DOHH2 (cell line): ENCODE data around the gene SREBF1.

Experiments
- H3F3A ChIP-seq: fragments of 200-600 bp; sonication (generic), shearing (Covaris generic); 2 replicates; pipeline ENCODE4 v1.6.0; 2016; ENCODE audit warnings: antibody characterized with exemption, mild to moderate bottlenecking; ENCODE audit not compliant: control insufficient read depth, insufficient read depth
- H3K27ac ChIP-seq: fragments of 200-600 bp; sonication (generic); 2 replicates; pipeline ENCODE4 v1.5.1; 2014; ENCODE audit warnings: low read depth, mild to moderate bottlenecking, low read length, moderate library complexity
- H3K27me3 ChIP-seq: fragments of 200-600 bp; sonication (generic); 2 replicates; pipeline ENCODE4 v1.6.1; 2014; ENCODE audit warnings: mild to moderate bottlenecking, low read length, mixed read lengths; ENCODE audit not compliant: control insufficient read depth
- H3K36me3 ChIP-seq: fragments of 200-600 bp; sonication (generic); 2 replicates; pipeline ENCODE4 v1.6.1; 2014; ENCODE audit warnings: mild to moderate bottlenecking, low read length, moderate library complexity, mixed read lengths; ENCODE audit not compliant: control insufficient read depth
- H3K4me1 ChIP-seq: fragments of 200-600 bp; sonication (generic); 2 replicates; pipeline ENCODE4 v1.6.1; 2014; ENCODE audit warnings: mild to moderate bottlenecking, low read length, mixed read lengths; ENCODE audit not compliant: control insufficient read depth
- H3K4me2 ChIP-seq: fragments of 200-600 bp; sonication (generic); 2 replicates; pipeline ENCODE4 v1.6.0; 2014; ENCODE audit warnings: mild to moderate bottlenecking, low read length, moderate library complexity
- H3K4me3 ChIP-seq: fragments of 200-600 bp; sonication (generic); 2 replicates; pipeline ENCODE4 v1.5.1; 2014; ENCODE audit warnings: mild to moderate bottlenecking, low read length, mixed read lengths
- H3K79me2 ChIP-seq: fragments of 200-600 bp; sonication (generic); 2 replicates; pipeline ENCODE4 v1.6.1; 2014; ENCODE audit warnings: mild to moderate bottlenecking, low read length, mixed read lengths; ENCODE audit not compliant: control insufficient read depth
- H3K9me2 ChIP-seq: fragments of 200-600 bp; sonication (generic); replicated peaks from 2 replicates; pipeline ENCODE4 v1.6.1; 2014; ENCODE audit warnings: mild to moderate bottlenecking, low read length, mixed read lengths; ENCODE audit not compliant: control insufficient read depth
- H3K9me3 ChIP-seq: fragments of 200-600 bp; sonication (generic); 2 replicates; pipeline ENCODE4 v1.6.1; 2014; ENCODE audit warnings: antibody characterized with exemption, low read length, mixed read lengths; ENCODE audit not compliant: control insufficient read depth, insufficient read depth
- H4K20me1 ChIP-seq: fragments of 200-600 bp; sonication (generic); 2 replicates; pipeline ENCODE4 v1.6.0; 2014; ENCODE audit warnings: low read depth, mild to moderate bottlenecking, antibody characterized with exemption, low read length, moderate library complexity; ENCODE audit not compliant: control insufficient read depth, insufficient read depth
- EZH2phosphoT487 ChIP-seq: fragments of 200-600 bp; sonication (generic); IDR thresholded peaks from 2 replicates; pipeline ENCODE4 v1.6.1; 2017; ENCODE audit warnings: borderline replicate concordance, mild to moderate bottlenecking, antibody characterized with exemption, low read length, moderate library complexity, mixed read lengths
- TF ChIP-seq, protein P1 (sequence below): fragments of 200-600 bp; sonication (generic); IDR thresholded peaks from one replicate; pipeline ENCODE4 v1.5.1; 2014; ENCODE audit warnings: antibody characterized with exemption, mild to moderate bottlenecking, low read depth, low read length; ENCODE audit not compliant: poor library complexity, severe bottlenecking

The SREBF1 gene

DNA sequence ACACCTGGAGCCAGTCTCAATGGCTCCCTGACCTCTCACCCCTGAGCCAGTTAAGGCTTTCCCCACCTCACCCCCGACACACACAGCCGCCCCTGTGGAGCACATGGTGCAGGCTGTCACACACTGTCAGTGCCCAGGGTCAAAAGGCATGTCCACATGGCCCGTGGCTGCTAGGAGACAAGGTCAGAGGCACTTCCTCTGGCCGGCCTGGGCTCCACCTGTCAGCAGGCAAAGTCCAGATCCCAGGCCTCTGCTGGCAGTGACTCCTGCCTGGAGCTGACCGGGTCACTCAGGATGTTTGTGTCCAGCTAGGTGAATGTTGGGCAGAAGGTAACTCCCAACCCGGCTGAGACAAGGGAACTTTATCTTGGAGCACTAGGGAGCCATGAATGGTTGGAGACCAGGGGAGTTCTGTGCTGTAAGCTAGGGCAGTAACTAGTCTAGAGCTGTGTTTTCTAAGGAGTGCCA is 6.0 kb downstream of the SREBF1 start:
- Histone ChIP-seq H3K36me3 (peaks cover 65% of the 10 kb centered on the region), H3K4me3 (no peak overlapping the region), H3K9me3 (no peaks in the 10 kb centered on the region), H3K9me2 (no peaks in the 10 kb centered on the region), H3K79me2 (peaks cover 97% of the 10 kb centered on the region), H3K27ac (no peak overlapping the region), H3K4me2 (no peak overlapping the region), H4K20me1 (peaks cover 8% of the 10 kb centered on the region; the same call in 1 of the 2 replicates), H3K27me3 (no peaks in the 10 kb centered on the region), H3K4me1 (peaks cover 57% of the 10 kb centered on the region), H3F3A (peaks cover 12% of the 10 kb centered on the region)
- TF ChIP-seq EZH2phosphoT487: no peak
- TF ChIP-seq, protein P1, sequence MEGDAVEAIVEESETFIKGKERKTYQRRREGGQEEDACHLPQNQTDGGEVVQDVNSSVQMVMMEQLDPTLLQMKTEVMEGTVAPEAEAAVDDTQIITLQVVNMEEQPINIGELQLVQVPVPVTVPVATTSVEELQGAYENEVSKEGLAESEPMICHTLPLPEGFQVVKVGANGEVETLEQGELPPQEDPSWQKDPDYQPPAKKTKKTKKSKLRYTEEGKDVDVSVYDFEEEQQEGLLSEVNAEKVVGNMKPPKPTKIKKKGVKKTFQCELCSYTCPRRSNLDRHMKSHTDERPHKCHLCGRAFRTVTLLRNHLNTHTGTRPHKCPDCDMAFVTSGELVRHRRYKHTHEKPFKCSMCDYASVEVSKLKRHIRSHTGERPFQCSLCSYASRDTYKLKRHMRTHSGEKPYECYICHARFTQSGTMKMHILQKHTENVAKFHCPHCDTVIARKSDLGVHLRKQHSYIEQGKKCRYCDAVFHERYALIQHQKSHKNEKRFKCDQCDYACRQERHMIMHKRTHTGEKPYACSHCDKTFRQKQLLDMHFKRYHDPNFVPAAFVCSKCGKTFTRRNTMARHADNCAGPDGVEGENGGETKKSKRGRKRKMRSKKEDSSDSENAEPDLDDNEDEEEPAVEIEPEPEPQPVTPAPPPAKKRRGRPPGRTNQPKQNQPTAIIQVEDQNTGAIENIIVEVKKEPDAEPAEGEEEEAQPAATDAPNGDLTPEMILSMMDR: no peak

DNA sequence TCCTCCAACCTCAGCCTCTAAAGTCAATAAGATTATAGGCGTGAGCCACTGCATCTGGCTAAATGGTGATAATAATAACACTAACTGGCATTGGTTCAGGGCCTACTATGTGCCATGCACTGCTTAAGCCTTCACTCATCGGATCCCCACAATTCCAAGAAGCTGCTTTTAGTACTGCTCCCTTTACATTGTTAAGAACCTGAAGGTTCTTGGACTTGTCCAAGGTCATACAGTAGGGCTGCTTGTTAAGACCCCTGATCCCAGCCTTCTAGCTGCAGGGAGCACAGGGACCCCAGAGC is 6.6 kb downstream of the SREBF1 start:
- H3K4me2 ChIP-seq: no peak overlapping the region
- H3K4me3 ChIP-seq: no peak overlapping the region
- peaks cover 97% of the 10 kb centered on the region for H3K79me2 ChIP-seq
- H3K9me3 ChIP-seq: no peaks in the 10 kb centered on the region
- H3K9me2 ChIP-seq: no peaks in the 10 kb centered on the region
- peaks cover 8% of the 10 kb centered on the region; the same call in 1 of the 2 replicates for H4K20me1 ChIP-seq
- peaks cover 12% of the 10 kb centered on the region for H3F3A ChIP-seq
- no peaks in the 10 kb centered on the region for H3K27me3 ChIP-seq
- peaks cover 61% of the 10 kb centered on the region for H3K36me3 ChIP-seq
- H3K27ac ChIP-seq: no peak overlapping the region
- peaks cover 57% of the 10 kb centered on the region for H3K4me1 ChIP-seq
- TF ChIP-seq, protein P1: no peak
- TF ChIP-seq EZH2phosphoT487: no peak

DNA sequence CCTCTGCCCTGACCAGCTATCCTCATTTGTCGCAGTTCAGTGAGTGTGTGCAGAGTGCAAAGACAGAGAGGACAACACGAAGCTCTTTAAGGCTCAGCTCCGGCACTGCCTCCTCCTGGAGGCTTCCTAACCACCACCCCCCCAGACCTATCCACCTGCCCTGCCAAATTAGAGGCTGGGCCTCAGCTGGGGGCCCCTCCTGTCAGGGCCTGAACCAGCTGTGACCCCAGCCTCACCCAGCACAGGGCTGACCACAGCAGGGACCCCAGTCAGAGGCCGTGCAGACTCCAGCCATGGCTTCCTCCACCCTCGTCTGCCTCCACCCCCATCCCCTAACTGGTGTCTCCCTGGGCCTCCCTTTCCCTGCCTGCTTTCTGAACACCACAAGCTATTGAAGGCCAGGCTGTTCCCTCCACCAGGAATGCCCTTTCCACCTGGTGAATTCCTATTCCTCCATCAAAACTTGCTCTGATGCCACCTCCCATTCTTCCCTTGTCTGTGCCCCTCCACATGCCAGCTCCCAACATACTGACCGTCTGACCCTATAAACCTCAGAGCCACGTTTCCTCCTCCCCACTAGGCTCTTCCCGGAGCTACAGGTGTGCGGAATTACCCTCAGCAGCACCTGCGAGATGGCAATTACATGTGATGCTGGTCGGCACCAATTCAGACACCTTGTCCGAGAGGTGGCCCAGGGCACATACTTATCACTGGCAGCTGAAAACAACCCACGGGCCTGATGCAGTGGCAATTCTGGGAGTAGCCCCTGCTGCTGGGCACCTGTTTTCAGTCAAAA is 8.8 kb downstream of the SREBF1 start:
- Histone ChIP-seq H3K27ac (no peak overlapping the region), H3K9me3 (no peaks in the 10 kb centered on the region), H3K4me1 (peaks cover 56% of the 10 kb centered on the region), H3K9me2 (no peaks in the 10 kb centered on the region), H3K27me3 (no peaks in the 10 kb centered on the region), H3F3A (no peaks in the 10 kb centered on the region), H3K36me3 (peaks cover 49% of the 10 kb centered on the region), H3K4me3 (no peak overlapping the region), H3K4me2 (no peak overlapping the region), H4K20me1 (peaks cover 9% of the 10 kb centered on the region; the same call in 1 of the 2 replicates), H3K79me2 (peaks cover 95% of the 10 kb centered on the region)
- TF ChIP-seq EZH2phosphoT487: no peak
- TF ChIP-seq, protein P1: no peak
